Keratinocyte (primary cell): ENCODE measurements around the gene CAPNS1.

ENCODE experiments used
- CTCF ChIP-seq, 3 experiments: IDR thresholded peaks in 1 of 3; conservative IDR thresholded peaks in 1 of 3; optimal IDR thresholded peaks in 1 of 3; 2 replicates in 2 of 3; 3 replicates in 1 of 3; pipeline versions ENCODE3 to v1.5.1; 2011; ENCODE audit warnings: low read length in 3 of 3, mild to moderate bottlenecking in 3 of 3, moderate library complexity in 2 of 3, control low read depth in 1 of 3, inconsistent platforms in 1 of 3; ENCODE audit not compliant: insufficient read depth in 2 of 3; ENCODE audit errors: extremely low read depth in 1 of 3
- EZH2 ChIP-seq: IDR thresholded peaks from one replicate; pipeline ENCODE4 v1.6.1; 2012; ENCODE audit warnings: inconsistent platforms, mild to moderate bottlenecking, low read length, moderate library complexity

DNA sequence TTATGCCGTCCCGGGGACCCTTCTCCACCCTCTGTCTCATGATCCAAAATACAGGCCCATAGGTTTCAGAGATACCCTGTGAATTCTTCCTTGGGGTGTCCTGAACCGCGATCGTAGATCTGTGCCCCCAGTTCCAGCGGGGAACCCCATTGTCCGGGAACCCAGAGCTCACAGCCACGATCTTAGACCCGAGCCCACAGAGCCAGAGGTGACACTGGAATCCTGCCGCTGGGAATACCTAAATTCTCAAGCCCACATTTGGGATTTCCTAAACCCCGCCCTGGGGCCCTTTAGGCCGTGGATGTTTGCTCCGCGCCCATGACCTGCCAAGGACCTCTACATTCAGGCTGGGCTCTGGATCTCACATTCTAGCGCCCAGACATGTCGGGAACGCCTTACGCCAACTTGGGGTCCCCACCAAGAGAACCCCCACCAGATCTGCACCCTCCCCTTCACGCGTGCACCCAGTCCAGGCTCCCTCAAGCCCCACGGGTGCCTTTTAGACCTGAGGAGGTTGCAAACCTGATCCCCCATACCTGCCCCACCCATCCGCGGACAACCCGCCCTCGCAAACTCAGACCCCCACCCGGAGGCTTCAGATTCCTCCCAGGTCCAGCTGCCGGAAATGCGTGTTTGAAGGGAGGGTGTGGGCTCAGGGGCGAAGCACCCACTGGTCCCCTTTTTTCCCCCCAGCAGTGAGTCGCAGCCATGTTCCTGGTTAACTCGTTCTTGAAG, 605 bp downstream of the CAPNS1 start:
- TF ChIP-seq CTCF (optimal IDR thresholded peaks at IDR 0.05 in 1 of 3, IDR thresholded peaks at IDR 0.05 in 1 of 3, conservative IDR thresholded peaks at IDR 0.05 in 1 of 3; ENCODE audit: extremely low read depth in 1 of 3, insufficient read depth in 2 of 3, low read length in 3 of 3) (no peak), EZH2 (no peak)
